Breast epithelium (tissue), 3 donors: ENCODE results near the gene CSNK1E.

Experiments
- CTCF ChIP-seq, 3 donors: fragments of 450-650 bp; IDR thresholded peaks; one replicate each; pipeline ENCODE4 v1.5.1; 2016 to 2017; ENCODE audit warnings: antibody characterized with exemption in 3 of 3, mild to moderate bottlenecking in 3 of 3, moderate library complexity in 3 of 3
- POLR2A ChIP-seq: fragments of 450-650 bp; IDR thresholded peaks from one replicate; pipeline ENCODE4 v1.6.1; 2016; ENCODE audit warnings: antibody characterized with exemption, mild to moderate bottlenecking, moderate library complexity
- POLR2AphosphoS5 ChIP-seq, 3 donors: sonication (generic); formaldehyde crosslinking; IDR thresholded peaks; one replicate each; pipeline ENCODE4 v1.6.1; 2017; ENCODE audit warnings: antibody characterized with exemption in 3 of 3

- TF ChIP-seq POLR2A (no peak), CTCF (IDR thresholded peaks at IDR 0.05) (no peak), POLR2AphosphoS5 (IDR thresholded peaks at IDR 0.05) (no peak)
These were observed 65.9 kb downstream of the CSNK1E start for GRCh38 chr22:38251341-38251692.
